H1 (cell line): Measurements from ENCODE around the gene ZNF280C. TPM values are rescaled to one million over a fixed set of nuclear protein-coding genes. Genes with fewer than 3 reads are reported as not detected.

Source experiments
- BACH1 ChIP-seq: IDR thresholded peaks from 2 replicates; pipeline ENCODE4 v1.6.1; 2012; ENCODE audit warnings: low read length, improper control_type of control experiment
- CEBPB ChIP-seq: IDR thresholded peaks from 2 replicates; pipeline ENCODE4 v1.6.1; 2012; ENCODE audit warnings: low read depth, low read length
- CHD1 ChIP-seq: IDR thresholded peaks from 2 replicates; pipeline ENCODE4 v1.6.1; 2012; ENCODE audit warnings: low read depth, low read length, improper control_type of control experiment
- CTBP2 ChIP-seq: IDR thresholded peaks from 2 replicates; pipeline ENCODE4 v1.7.0; 2011; ENCODE audit warnings: borderline replicate concordance, mild to moderate bottlenecking, moderate library complexity, mixed read lengths, low read length; ENCODE audit not compliant: insufficient read depth, insufficient read length
- EGR1 ChIP-seq: IDR thresholded peaks from 2 replicates; pipeline ENCODE4 v1.6.1; 2011; ENCODE audit warnings: low read depth, low read length, borderline replicate concordance
- GABPA ChIP-seq: IDR thresholded peaks from 2 replicates; pipeline ENCODE4 v1.6.1; 2011; ENCODE audit warnings: mild to moderate bottlenecking, low read length, moderate library complexity, borderline replicate concordance; ENCODE audit not compliant: insufficient read depth
- GTF2F1 ChIP-seq: IDR thresholded peaks from 2 replicates; pipeline ENCODE4 v1.6.1; 2012; ENCODE audit warnings: low read depth, low read length, improper control_type of control experiment, borderline replicate concordance
- HDAC2 ChIP-seq, 2 experiments: fragments of 300-600 bp in 1 of 2; sonication (generic) in 1 of 2; IDR thresholded peaks; 2 replicates each; pipeline ENCODE4 v1.6.1; 2011 to 2012; ENCODE audit warnings: low read depth in 2 of 2, low read length in 2 of 2, mild to moderate bottlenecking in 2 of 2, moderate library complexity in 2 of 2, borderline replicate concordance in 1 of 2, inconsistent platforms in 1 of 2
- KDM4A ChIP-seq: IDR thresholded peaks from one replicate; pipeline ENCODE4 v1.7.1; 2012; ENCODE audit warnings: low read depth, mild to moderate bottlenecking, moderate library complexity, low read length, inconsistent platforms; ENCODE audit not compliant: severe bottlenecking
- KDM5A ChIP-seq: fragments of 200-600 bp; IDR thresholded peaks from 2 replicates; pipeline ENCODE4 v1.7.1; 2012; ENCODE audit warnings: mild to moderate bottlenecking, low read length, inconsistent platforms, mixed read lengths
- MAFK ChIP-seq: IDR thresholded peaks from 2 replicates; pipeline ENCODE4 v1.6.1; 2012; ENCODE audit warnings: low read depth, mild to moderate bottlenecking, improper control_type of control experiment, low read length
- NRF1 ChIP-seq: IDR thresholded peaks from 2 replicates; pipeline ENCODE4 v1.6.1; 2011; ENCODE audit warnings: mild to moderate bottlenecking, low read depth, low read length, improper control_type of control experiment
- PHF8 ChIP-seq: fragments of 200-600 bp; sonication (generic); conservative IDR thresholded peaks from 2 replicates; pipeline ENCODE4 v1.7.1; 2012; ENCODE audit warnings: low read depth, mild to moderate bottlenecking, inconsistent platforms, low read length, moderate library complexity
- POLR2A ChIP-seq, 2 experiments: IDR thresholded peaks; 1 replicate in 1 of 2; 2 replicates in 1 of 2; pipeline ENCODE4 v1.6.1; 2011; ENCODE audit warnings: low read depth in 2 of 2, low read length in 2 of 2, mild to moderate bottlenecking in 2 of 2; ENCODE audit errors: control extremely low read depth in 1 of 2
- RXRA ChIP-seq: IDR thresholded peaks from 2 replicates; pipeline ENCODE4 v1.6.1; 2011; ENCODE audit warnings: low read depth, mild to moderate bottlenecking, low read length, moderate library complexity; ENCODE audit not compliant: insufficient read depth
- SIRT6 ChIP-seq: IDR thresholded peaks from one replicate; pipeline ENCODE4 v1.7.1; 2012; ENCODE audit warnings: low read length, inconsistent platforms
- SP1 ChIP-seq: IDR thresholded peaks from 2 replicates; pipeline ENCODE4 v1.6.1; 2011; ENCODE audit warnings: low read depth, low read length
- SUZ12 ChIP-seq: fragments of 200-600 bp; sonication (generic); IDR thresholded peaks from 2 replicates; pipeline ENCODE4 v1.6.1; 2012; ENCODE audit warnings: mild to moderate bottlenecking, inconsistent platforms, low read length, moderate library complexity, mixed read lengths
- TAF7 ChIP-seq: optimal IDR thresholded peaks from 2 replicates; pipeline ENCODE3; 2011; ENCODE audit warnings: low read depth, mild to moderate bottlenecking, inconsistent platforms, low read length, moderate library complexity, borderline replicate concordance
- polyA plus RNA-seq, 7 experiments: library from polyadenylated mRNA; depleted of rRNA in 3 of 7; stranded (reverse) in 5 of 7; unstranded in 2 of 7; fragments of >200 nt in 5 of 7; fragments of 200-250 nt in 2 of 7; gene quantifications; 1 replicate in 5 of 7; 2 replicates in 1 of 7; 4 replicates in 1 of 7; pipeline versions ENCODE4 v1.2.1 to v1.2.3, GENCODE V29; 2011 to 2013; ENCODE audit warnings: missing spikeins in 2 of 7, mixed read lengths in 2 of 7
- total RNA-seq: library from RNA; stranded (reverse); fragmentation: NEBNext Ultra II Directional; extraction: Animal tissue kit (Norgen Biotek cat#: 25700); gene quantifications from 2 replicates; pipeline ENCODE4 v1.2.1, GENCODE V29; 2021

The ZNF280C gene
- total and polyA plus RNA-seq, 2 of the 8 experiments (the other 6 are each of a cell fraction or from before 2014, with no cell fraction given) = 8.4 to 13.4 TPM

DNA sequence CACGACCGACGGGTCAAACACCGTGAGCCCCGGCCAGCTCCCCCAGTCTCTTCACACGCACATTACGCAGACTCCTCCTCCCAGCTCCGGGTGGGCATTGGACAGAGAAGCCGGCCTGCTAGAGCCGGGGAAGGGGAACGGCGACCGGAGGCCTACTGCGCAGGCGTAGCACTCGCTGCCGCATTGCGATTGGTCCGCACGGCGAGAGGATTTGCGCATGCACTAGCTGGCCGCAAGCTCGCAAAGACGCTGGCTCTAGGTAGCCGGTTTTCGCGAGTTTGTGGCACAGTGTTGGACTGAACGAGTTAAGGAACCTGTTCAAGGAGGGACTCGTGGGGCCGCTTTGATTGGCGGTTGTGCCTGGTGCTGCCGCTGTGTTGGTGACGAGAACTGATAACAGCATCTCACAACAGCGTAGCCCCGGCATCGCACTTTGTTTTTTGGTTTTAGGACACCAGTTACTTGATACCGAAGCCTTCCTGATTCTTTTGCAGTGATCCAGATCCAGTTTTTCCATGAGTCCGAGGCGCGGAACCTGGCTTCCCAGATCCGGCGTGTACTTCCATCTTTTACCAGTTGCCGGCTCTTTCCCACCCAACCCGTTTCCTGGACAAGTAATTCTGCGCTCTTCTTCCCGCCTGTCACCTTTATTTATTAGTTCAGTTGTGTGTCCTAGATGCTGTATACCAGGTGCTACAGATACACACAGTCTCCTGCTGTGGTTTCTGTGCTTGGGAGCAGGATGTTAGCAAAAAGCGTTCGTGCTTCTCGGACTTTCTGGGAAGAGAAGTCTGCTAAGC lies 102.8 kb downstream of the ZNF280C start, which contains the start of gene AIFM1 (continued):
- TF ChIP-seq HDAC2 (IDR thresholded peaks at IDR 0.05; ENCODE audit: borderline replicate concordance in 1 of 2, low read depth in 2 of 2, low read length in 2 of 2) = no peak
- no peak for TF ChIP-seq SIRT6
- TF ChIP-seq EGR1 = peak; percentile 57; the same call in 1 of the 2 replicates
- peak; percentile 100 for TF ChIP-seq SP1
- peak; percentile 16 to 69 for TF ChIP-seq POLR2A (IDR thresholded peaks at IDR 0.05; ENCODE audit: control extremely low read depth in 1 of 2, low read depth in 2 of 2, low read length in 2 of 2)
- TF ChIP-seq CEBPB = no peak
- TF ChIP-seq KDM4A = peak; percentile 57
- TF ChIP-seq KDM5A = no peak
- 0 out of 2 replicates have a peak, but pooled peaks have one; percentile 36 for TF ChIP-seq RXRA
- TF ChIP-seq CHD1 = no peak
- TF ChIP-seq BACH1 = no peak
- no peak for TF ChIP-seq MAFK
- TF ChIP-seq TAF7 = no peak
- no peak for TF ChIP-seq SUZ12
- TF ChIP-seq NRF1 = peak; percentile 72
- TF ChIP-seq CTBP2 = no peak
- TF ChIP-seq GABPA = no peak
- TF ChIP-seq PHF8 = peak; percentile 40
- no peak for TF ChIP-seq GTF2F1
